ENCODE data around the gene TFEB. TPM values are rescaled to one million over a fixed set of nuclear protein-coding genes. Genes with fewer than 3 reads are reported as not detected.

Gene TFEB
- total RNA-seq, 1 experiment from 2014 or later, result 7.3 TPM

- Histone ChIP-seq H3K4me1 (replicated peaks; ENCODE audit: insufficient read depth) (peaks cover 12% of the 10 kb centered on the region), H3K4me2 (peak overlapping the region; percentile 84), H3K27ac (peak overlapping the region; percentile 47), H2AFZ (peak overlapping the region; percentile 87), H3K79me2 (ENCODE audit: low read depth) (no peaks in the 10 kb centered on the region), H3K36me3 (ENCODE audit: low read depth) (no peaks in the 10 kb centered on the region), H3F3A (ENCODE audit: insufficient read depth, low read depth) (no peaks in the 10 kb centered on the region), H4K20me1 (ENCODE audit: insufficient read depth) (no peaks in the 10 kb centered on the region), H3K4me3 (peak overlapping the region; percentile 85), H3K9me2 (ENCODE audit: insufficient read depth) (no peaks in the 10 kb centered on the region), H3K27me3 (ENCODE audit: insufficient read depth, low read depth) (no peaks in the 10 kb centered on the region), H3K9me3 (ENCODE audit: insufficient read depth, low read depth) (no peaks in the 10 kb centered on the region)
- TF ChIP-seq CTCF (conservative IDR thresholded peaks at IDR 0.05), result no peak
- TSS peak; percentile 54 for BruUV-seq (replicated peaks)
- POLR2A ChIA-PET (ENCODE audit: unreplicated experiment), result no interaction called here
- peak; percentile 49 to 63 for DNase-seq
- CTCF ChIA-PET, result no interaction called here
- intact Hi-C loops (cut with micrococcal nuclease; ENCODE audit: unreplicated experiment), result no loop called here
Measured at GRCh38 chr6:41637194-41638001, 98.0 kb downstream of the TFEB start.

GRCh38 chr6:41636833-41637193, 98.6 kb downstream of the TFEB start:
- Histone ChIP-seq H3K9me3 (ENCODE audit: insufficient read depth, low read depth) (no peaks in the 10 kb centered on the region), H3K4me1 (replicated peaks; ENCODE audit: insufficient read depth) (peaks cover 12% of the 10 kb centered on the region), H3K27ac (peak overlapping the region; percentile 58), H3K36me3 (ENCODE audit: low read depth) (no peaks in the 10 kb centered on the region), H2AFZ (peak overlapping the region; percentile 87), H4K20me1 (ENCODE audit: insufficient read depth) (no peaks in the 10 kb centered on the region), H3K79me2 (ENCODE audit: low read depth) (no peaks in the 10 kb centered on the region), H3K9me2 (ENCODE audit: insufficient read depth) (no peaks in the 10 kb centered on the region), H3K27me3 (ENCODE audit: insufficient read depth, low read depth) (no peaks in the 10 kb centered on the region), H3K4me2 (peak overlapping the region; percentile 84), H3F3A (ENCODE audit: insufficient read depth, low read depth) (no peaks in the 10 kb centered on the region), H3K4me3 (peak overlapping the region; percentile 85)
- DNase-seq, result peak; percentile 73 to 86
- intact Hi-C loops (cut with micrococcal nuclease; ENCODE audit: unreplicated experiment), result loop anchor here (1.0 kb wide), 1 partner anchor 43 kb away; no protein-coding TSS in a partner anchor
- POLR2A ChIA-PET (ENCODE audit: unreplicated experiment), result no interaction called here
- CTCF ChIA-PET, result no interaction called here
- no peak for TF ChIP-seq EZH2 (IDR thresholded peaks at IDR 0.05; ENCODE audit: low read depth)
- no peak for TF ChIP-seq CTCF (conservative IDR thresholded peaks at IDR 0.05)
- no TSS peak for BruUV-seq (replicated peaks)

- H3F3A ChIP-seq (ENCODE audit: insufficient read depth, low read depth), result no peaks in the 10 kb centered on the region
- no peaks in the 10 kb centered on the region for H3K36me3 ChIP-seq (ENCODE audit: low read depth)
- intact Hi-C loops (cut with micrococcal nuclease; ENCODE audit: unreplicated experiment), result no loop called here
- no peak overlapping the region for H3K4me2 ChIP-seq
- no peak overlapping the region for H2AFZ ChIP-seq
- peaks cover 12% of the 10 kb centered on the region for H3K4me1 ChIP-seq (replicated peaks; ENCODE audit: insufficient read depth)
- H3K9me3 ChIP-seq (ENCODE audit: insufficient read depth, low read depth), result no peaks in the 10 kb centered on the region
- no peaks in the 10 kb centered on the region for H3K27me3 ChIP-seq (ENCODE audit: insufficient read depth, low read depth)
- no peaks in the 10 kb centered on the region for H4K20me1 ChIP-seq (ENCODE audit: insufficient read depth)
- no TSS peak for BruUV-seq (replicated peaks)
- no peak overlapping the region for H3K27ac ChIP-seq
- CTCF ChIA-PET, result no interaction called here
- TF ChIP-seq EZH2 (IDR thresholded peaks at IDR 0.05; ENCODE audit: low read depth) (no peak), CTCF (conservative IDR thresholded peaks at IDR 0.05) (no peak)
- POLR2A ChIA-PET (ENCODE audit: unreplicated experiment), result no interaction called here
- DNase-seq, result no peak
- H3K79me2 ChIP-seq (ENCODE audit: low read depth), result no peaks in the 10 kb centered on the region
- H3K9me2 ChIP-seq (ENCODE audit: insufficient read depth), result no peaks in the 10 kb centered on the region
- H3K4me3 ChIP-seq, result no peak overlapping the region
Measured at GRCh38 chr6:41635365-41635764, 100.0 kb downstream of the TFEB start.
